C4-2B (cell line): ENCODE data around the gene C3.

ENCODE experiments used
- ZFX ChIP-seq: fragments of 450-650 bp; IDR thresholded peaks from 2 replicates; pipeline ENCODE4 v1.6.1; 2017
- TF ChIP-seq, protein P1 (sequence below): fragments of 450-650 bp; conservative IDR thresholded peaks from 2 replicates; pipeline ENCODE4 v1.5.1; 2017; ENCODE audit warnings: mild to moderate bottlenecking

DNA sequence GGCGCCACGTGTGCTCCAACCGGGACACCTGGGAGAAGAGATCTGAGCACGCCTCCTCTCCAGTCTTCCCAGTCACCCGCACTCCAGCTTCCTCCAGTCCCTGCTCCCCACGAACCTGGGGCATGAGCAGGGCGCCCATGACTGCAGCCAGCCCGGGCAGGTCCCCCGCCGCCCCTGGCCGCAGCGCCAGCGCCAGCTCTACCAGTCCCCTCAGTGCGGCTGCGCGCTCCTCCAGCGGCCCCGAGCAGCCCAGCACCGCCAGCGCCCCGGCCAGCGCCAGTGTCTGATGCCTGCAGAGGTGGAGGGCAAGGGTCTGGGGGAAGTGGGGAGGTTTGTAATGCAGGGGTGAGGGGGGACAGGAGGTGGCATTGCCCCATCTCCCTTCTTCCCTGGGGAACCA is 33.7 kb upstream of the C3 start:
- TF ChIP-seq, protein P1, sequence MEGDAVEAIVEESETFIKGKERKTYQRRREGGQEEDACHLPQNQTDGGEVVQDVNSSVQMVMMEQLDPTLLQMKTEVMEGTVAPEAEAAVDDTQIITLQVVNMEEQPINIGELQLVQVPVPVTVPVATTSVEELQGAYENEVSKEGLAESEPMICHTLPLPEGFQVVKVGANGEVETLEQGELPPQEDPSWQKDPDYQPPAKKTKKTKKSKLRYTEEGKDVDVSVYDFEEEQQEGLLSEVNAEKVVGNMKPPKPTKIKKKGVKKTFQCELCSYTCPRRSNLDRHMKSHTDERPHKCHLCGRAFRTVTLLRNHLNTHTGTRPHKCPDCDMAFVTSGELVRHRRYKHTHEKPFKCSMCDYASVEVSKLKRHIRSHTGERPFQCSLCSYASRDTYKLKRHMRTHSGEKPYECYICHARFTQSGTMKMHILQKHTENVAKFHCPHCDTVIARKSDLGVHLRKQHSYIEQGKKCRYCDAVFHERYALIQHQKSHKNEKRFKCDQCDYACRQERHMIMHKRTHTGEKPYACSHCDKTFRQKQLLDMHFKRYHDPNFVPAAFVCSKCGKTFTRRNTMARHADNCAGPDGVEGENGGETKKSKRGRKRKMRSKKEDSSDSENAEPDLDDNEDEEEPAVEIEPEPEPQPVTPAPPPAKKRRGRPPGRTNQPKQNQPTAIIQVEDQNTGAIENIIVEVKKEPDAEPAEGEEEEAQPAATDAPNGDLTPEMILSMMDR: no peak
- no peak for TF ChIP-seq ZFX
